Gastrocnemius medialis (tissue), 4 donors: ENCODE results near the gene NDNF.

ENCODE experiments used
- CTCF ChIP-seq, 5 experiments: fragments of 450-650 bp in 3 of 5; fragments of 200-600 bp in 2 of 5; sonication (generic) in 2 of 5; IDR thresholded peaks in 4 of 5; conservative IDR thresholded peaks in 1 of 5; 1 replicate in 4 of 5; 2 replicates in 1 of 5; pipeline ENCODE4 v1.5.1; 2016 to 2019; ENCODE audit warnings: antibody characterized with exemption in 5 of 5, mild to moderate bottlenecking in 3 of 5, moderate library complexity in 3 of 5
- POLR2A ChIP-seq, 2 donors: fragments of 450-650 bp; IDR thresholded peaks; one replicate each; pipeline ENCODE4 v1.6.1; 2017; ENCODE audit warnings: antibody characterized with exemption in 2 of 2, mild to moderate bottlenecking in 2 of 2, moderate library complexity in 2 of 2

- no peak for TF ChIP-seq CTCF (IDR thresholded peaks at IDR 0.05 in 4 of 5, conservative IDR thresholded peaks at IDR 0.05 in 1 of 5)
- no peak for TF ChIP-seq POLR2A (IDR thresholded peaks at IDR 0.05)
Measured at GRCh38 chr4:121061861-121062260, 10.5 kb downstream of the NDNF start.
